Activated T-cell treated with anti-CD3 and anti-CD28 coated beads, Interleukin-2, amount 50 U/mL, for 72 hours (primary cell): Measurements from ENCODE around the gene FANCC. TPM values are rescaled to one million over a fixed set of nuclear protein-coding genes. Genes with fewer than 3 reads are reported as not detected.

Source experiments
- ATAC-seq, 2 donors: fragments of 150-1000 bp; cut with Tn5 transposase; replicated peaks in 1 of 2; 2 replicates each; pipeline ENCODE4 v1.10.0; 2021; ENCODE audit warnings: moderate library complexity in 2 of 2, mild to moderate bottlenecking in 1 of 2
- DNase-seq, 2 donors: peaks; one replicate each; pipeline ENCODE4 v3.0.0; 2021 to 2022; ENCODE audit warnings: mixed read lengths in 1 of 2
- H3K27ac Mint-ChIP-seq: one replicate; pipeline ENCODE4 v1.8.0; 2022; ENCODE audit warnings: mild to moderate bottlenecking, moderate library complexity, mixed read lengths
- H3K27me3 Mint-ChIP-seq: one replicate; pipeline ENCODE4 v1.8.0; 2022; ENCODE audit warnings: low read depth, mixed read lengths
- H3K36me3 Mint-ChIP-seq, 2 donors: one replicate each; pipeline ENCODE4 v1.8.0; 2022; ENCODE audit warnings: mixed read lengths in 2 of 2, mild to moderate bottlenecking in 1 of 2; ENCODE audit not compliant: insufficient read depth in 2 of 2
- H3K4me1 Mint-ChIP-seq: one replicate; pipeline ENCODE4 v1.8.0; 2022; ENCODE audit warnings: low read depth, mixed read lengths
- H3K4me3 Mint-ChIP-seq, 2 donors: one replicate each; pipeline ENCODE4 v1.8.0; 2022; ENCODE audit warnings: mild to moderate bottlenecking in 2 of 2, mixed read lengths in 2 of 2, moderate library complexity in 2 of 2
- H3K9me3 Mint-ChIP-seq, 2 donors: one replicate each; pipeline ENCODE4 v1.8.0; 2022; ENCODE audit warnings: mixed read lengths in 2 of 2
- total RNA-seq, 2 donors: library from RNA; stranded (reverse); gene quantifications; one replicate each; pipeline ENCODE4 v1.2.3, GENCODE V29; 2022

FANCC gene
- total RNA-seq, 2 donors from 2014 or later: 13.6 to 15.6 TPM

- no peaks in the 10 kb centered on the region for H3K9me3 Mint-ChIP-seq
- H3K36me3 Mint-ChIP-seq: peaks cover 0 to 2% of the 10 kb centered on the region in 2 donors
- no peak overlapping the region for H3K27ac Mint-ChIP-seq
- H3K4me3 Mint-ChIP-seq: no peak overlapping the region
- no peaks in the 10 kb centered on the region for H3K4me1 Mint-ChIP-seq
- ATAC-seq (no peak), DNase-seq (no peak)
- H3K27me3 Mint-ChIP-seq: no peaks in the 10 kb centered on the region
These were observed 198.9 kb downstream of the FANCC start for GRCh38 chr9:95118596-95118995.

GRCh38 chr9:95116808-95117204 is 200.7 kb downstream of the FANCC start:
- ATAC-seq (no peak), DNase-seq (no peak)
- Mint-ChIP-seq H3K9me3 (no peaks in the 10 kb centered on the region), H3K27me3 (no peaks in the 10 kb centered on the region), H3K27ac (no peak overlapping the region), H3K4me3 (no peak overlapping the region), H3K36me3 (peaks cover 0 to 2% of the 10 kb centered on the region in 2 donors), H3K4me1 (no peaks in the 10 kb centered on the region)

GRCh38 chr9:95116002-95116807 is 201.3 kb downstream of the FANCC start:
- Mint-ChIP-seq H3K9me3 (no peaks in the 10 kb centered on the region), H3K36me3 (peaks cover 0 to 2% of the 10 kb centered on the region in 2 donors), H3K27me3 (no peaks in the 10 kb centered on the region), H3K4me1 (no peaks in the 10 kb centered on the region), H3K4me3 (no peak overlapping the region), H3K27ac (no peak overlapping the region)
- ATAC-seq (no peak), DNase-seq (no peak)

GRCh38 chr9:95115104-95115503 is 202.4 kb downstream of the FANCC start:
- no peaks in the 10 kb centered on the region for H3K4me1 Mint-ChIP-seq
- no peaks in the 10 kb centered on the region for H3K9me3 Mint-ChIP-seq
- H3K27ac Mint-ChIP-seq: no peak overlapping the region
- H3K36me3 Mint-ChIP-seq: peaks cover 0 to 2% of the 10 kb centered on the region in 2 donors
- DNase-seq: no peak
- ATAC-seq: no peak
- H3K27me3 Mint-ChIP-seq: no peaks in the 10 kb centered on the region
- H3K4me3 Mint-ChIP-seq: no peak overlapping the region

GRCh38 chr9:95112436-95113280 is 204.9 kb downstream of the FANCC start:
- DNase-seq: no peak
- Mint-ChIP-seq H3K27me3 (no peaks in the 10 kb centered on the region), H3K9me3 (no peaks in the 10 kb centered on the region), H3K27ac (no peak overlapping the region), H3K36me3 (peaks cover 0 to 2% of the 10 kb centered on the region in 2 donors), H3K4me3 (no peak overlapping the region), H3K4me1 (no peaks in the 10 kb centered on the region)
- ATAC-seq: no peak

GRCh38 chr9:95111716-95112115 is 205.8 kb downstream of the FANCC start:
- Mint-ChIP-seq H3K4me3 (no peak overlapping the region), H3K36me3 (peaks cover 0 to under 1% of the 10 kb centered on the region in 2 donors), H3K27me3 (no peaks in the 10 kb centered on the region), H3K9me3 (no peaks in the 10 kb centered on the region), H3K4me1 (no peaks in the 10 kb centered on the region), H3K27ac (no peak overlapping the region)
- no peak for DNase-seq
- ATAC-seq: no peak

- ATAC-seq: no peak
- no peaks in the 10 kb centered on the region for H3K4me1 Mint-ChIP-seq
- no peaks in the 10 kb centered on the region for H3K9me3 Mint-ChIP-seq
- H3K36me3 Mint-ChIP-seq: no peaks in the 10 kb centered on the region
- DNase-seq: no peak
- H3K27me3 Mint-ChIP-seq: no peaks in the 10 kb centered on the region
- H3K4me3 Mint-ChIP-seq: no peak overlapping the region
- H3K27ac Mint-ChIP-seq: no peak overlapping the region
These were observed 206.5 kb downstream of the FANCC start for GRCh38 chr9:95110921-95111525.

- DNase-seq (no peak), ATAC-seq (no peak)
- no peak overlapping the region for H3K4me3 Mint-ChIP-seq
- no peaks in the 10 kb centered on the region for H3K27me3 Mint-ChIP-seq
- no peaks in the 10 kb centered on the region for H3K9me3 Mint-ChIP-seq
- H3K27ac Mint-ChIP-seq: no peak overlapping the region
- H3K4me1 Mint-ChIP-seq: no peaks in the 10 kb centered on the region
- H3K36me3 Mint-ChIP-seq: no peaks in the 10 kb centered on the region
These were observed 208.1 kb downstream of the FANCC start for GRCh38 chr9:95109456-95109855.

GRCh38 chr9:95108777-95109176 is 208.7 kb downstream of the FANCC start:
- H3K4me3 Mint-ChIP-seq: no peak overlapping the region
- H3K27me3 Mint-ChIP-seq: no peaks in the 10 kb centered on the region
- ATAC-seq (no peak), DNase-seq (no peak)
- H3K36me3 Mint-ChIP-seq: no peaks in the 10 kb centered on the region
- no peaks in the 10 kb centered on the region for H3K4me1 Mint-ChIP-seq
- H3K9me3 Mint-ChIP-seq: no peaks in the 10 kb centered on the region
- no peak overlapping the region for H3K27ac Mint-ChIP-seq

- DNase-seq (no peak), ATAC-seq (no peak)
- no peaks in the 10 kb centered on the region for H3K27me3 Mint-ChIP-seq
- H3K4me3 Mint-ChIP-seq: no peak overlapping the region
- no peaks in the 10 kb centered on the region for H3K36me3 Mint-ChIP-seq
- no peaks in the 10 kb centered on the region for H3K4me1 Mint-ChIP-seq
- H3K27ac Mint-ChIP-seq: no peak overlapping the region
- H3K9me3 Mint-ChIP-seq: no peaks in the 10 kb centered on the region
These were observed 209.5 kb downstream of the FANCC start for GRCh38 chr9:95107976-95108375.

GRCh38 chr9:95107001-95107749 is 210.3 kb downstream of the FANCC start:
- ATAC-seq (no peak), DNase-seq (no peak)
- no peaks in the 10 kb centered on the region for H3K36me3 Mint-ChIP-seq
- no peaks in the 10 kb centered on the region for H3K9me3 Mint-ChIP-seq
- H3K27ac Mint-ChIP-seq: no peak overlapping the region
- no peaks in the 10 kb centered on the region for H3K4me1 Mint-ChIP-seq
- H3K4me3 Mint-ChIP-seq: no peak overlapping the region
- H3K27me3 Mint-ChIP-seq: no peaks in the 10 kb centered on the region

GRCh38 chr9:95105519-95106287 is 211.8 kb downstream of the FANCC start:
- no peak overlapping the region for H3K27ac Mint-ChIP-seq
- H3K36me3 Mint-ChIP-seq: no peaks in the 10 kb centered on the region
- DNase-seq: no peak
- no peak for ATAC-seq
- no peaks in the 10 kb centered on the region for H3K9me3 Mint-ChIP-seq
- no peak overlapping the region for H3K4me3 Mint-ChIP-seq
- no peaks in the 10 kb centered on the region for H3K27me3 Mint-ChIP-seq
- no peaks in the 10 kb centered on the region for H3K4me1 Mint-ChIP-seq
